GM04503 (cell line): ENCODE data around the gene DPT.

ENCODE experiments used
- DNase-seq: peaks from one replicate; pipeline ENCODE4 v3.0.0-alpha.2; 2012; ENCODE audit warnings: low read depth

DPT gene

GRCh38 chr1:168698453-168698852, 30.6 kb downstream of the DPT start:
- DNase-seq, result no peak

DNA sequence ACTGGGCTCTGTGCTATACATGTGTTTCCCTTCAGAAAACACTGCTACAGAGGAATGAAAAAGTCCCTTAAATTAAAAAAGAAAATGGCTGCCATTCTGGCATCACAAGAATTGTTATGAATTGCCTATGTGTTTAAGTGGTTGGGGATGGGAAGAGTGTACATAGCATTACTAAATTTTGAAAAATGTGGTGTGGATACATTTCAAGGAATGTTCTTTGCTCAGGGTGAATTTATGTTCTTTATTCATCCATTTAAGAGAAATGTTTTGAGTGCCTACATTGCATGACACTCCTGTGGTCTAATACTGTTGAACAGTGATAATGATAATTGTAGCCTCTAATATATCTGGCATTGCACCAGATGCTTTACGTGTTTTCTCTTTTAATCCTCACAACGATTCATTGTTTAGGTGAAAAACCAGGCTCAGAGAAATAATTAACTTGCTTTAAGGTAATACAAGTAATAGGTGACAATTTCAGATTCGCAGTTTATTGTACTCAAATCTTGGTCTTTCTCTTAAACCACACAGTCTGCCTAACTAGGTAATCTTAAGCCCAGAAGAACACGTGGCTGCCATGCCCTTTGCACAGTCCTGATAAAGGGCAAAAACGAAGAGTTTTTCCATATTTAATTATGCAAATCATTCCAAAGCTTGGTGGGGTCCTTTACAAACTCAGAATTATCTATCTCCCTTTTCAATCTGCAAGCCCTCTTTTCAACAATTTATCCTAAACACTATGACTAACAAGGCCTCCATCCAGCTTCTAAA, 31.5 kb downstream of the DPT start:
- DNase-seq, result no peak

GRCh38 chr1:168696125-168696760, 32.8 kb downstream of the DPT start:
- no peak for DNase-seq

- no peak for DNase-seq
These were observed 35.2 kb downstream of the DPT start for GRCh38 chr1:168693872-168694238.

- DNase-seq, result no peak
These were observed 35.7 kb downstream of the DPT start for GRCh38 chr1:168693197-168693871.

GRCh38 chr1:168692472-168692871, 36.5 kb downstream of the DPT start:
- no peak for DNase-seq

DNA sequence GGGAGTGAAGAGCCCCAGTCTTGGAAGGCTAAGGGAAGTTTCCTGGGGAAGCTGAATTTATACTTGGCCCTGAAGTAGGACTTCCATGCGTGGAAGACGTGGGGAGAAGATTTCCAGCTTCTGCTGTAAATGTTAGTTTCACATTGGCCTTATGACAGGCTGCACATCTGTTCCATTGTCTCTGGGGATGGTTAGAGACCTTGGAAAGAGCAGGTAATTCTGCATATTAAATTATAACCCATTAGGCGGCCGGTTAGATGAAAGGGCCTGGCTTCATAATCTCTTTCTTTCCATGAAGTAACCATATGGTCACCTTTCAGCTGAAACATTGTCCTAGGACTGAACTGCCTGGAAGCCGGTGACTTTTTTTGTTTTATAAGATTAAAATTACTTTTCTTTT, 37.5 kb downstream of the DPT start:
- DNase-seq, result no peak

DNA sequence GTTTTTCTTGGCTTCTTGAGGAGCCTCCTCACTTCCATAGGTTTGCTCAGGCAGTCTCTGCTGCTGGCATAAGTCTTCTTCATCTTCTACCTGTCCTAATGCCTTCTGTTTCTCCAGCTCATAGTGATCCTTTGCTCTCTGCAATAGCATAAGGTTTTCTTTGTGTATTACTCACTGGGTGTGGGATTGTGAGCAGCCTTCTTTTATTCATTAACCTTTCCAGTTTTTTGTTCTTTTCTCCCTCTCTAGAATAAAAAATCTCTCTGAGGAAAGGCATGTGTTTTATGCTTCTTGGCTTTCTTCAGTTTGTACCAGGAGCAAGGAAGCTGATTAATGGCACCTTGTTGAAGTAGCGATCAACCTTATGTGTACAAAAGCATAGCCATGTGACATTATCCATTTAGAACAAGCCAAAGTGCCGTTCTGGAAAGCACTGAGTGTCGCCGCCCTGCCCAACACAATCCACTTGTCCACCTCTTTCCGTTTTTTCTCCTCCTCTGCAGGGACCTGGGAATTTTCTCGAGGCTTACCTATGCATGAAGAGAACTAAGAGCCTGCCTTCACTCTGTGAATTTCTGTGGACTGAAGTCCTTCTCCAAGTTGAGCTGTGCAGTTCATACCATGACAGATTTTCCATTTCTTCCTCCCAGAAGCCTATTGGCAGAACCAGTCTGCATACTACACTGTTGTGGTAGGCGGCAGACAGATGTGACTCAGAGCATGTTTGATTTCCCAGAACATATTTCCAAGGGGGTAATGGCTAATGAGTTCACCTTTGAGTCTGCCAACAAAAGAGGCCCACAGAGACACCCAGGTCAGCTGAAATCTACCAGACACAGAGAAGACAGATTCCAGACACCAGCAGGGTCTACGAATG, 39.0 kb downstream of the DPT start:
- DNase-seq, result no peak

- no peak for DNase-seq
These were observed 39.7 kb downstream of the DPT start for GRCh38 chr1:168689327-168689657.

- DNase-seq, result no peak
These were observed 40.2 kb downstream of the DPT start for GRCh38 chr1:168688644-168689326.

DNA sequence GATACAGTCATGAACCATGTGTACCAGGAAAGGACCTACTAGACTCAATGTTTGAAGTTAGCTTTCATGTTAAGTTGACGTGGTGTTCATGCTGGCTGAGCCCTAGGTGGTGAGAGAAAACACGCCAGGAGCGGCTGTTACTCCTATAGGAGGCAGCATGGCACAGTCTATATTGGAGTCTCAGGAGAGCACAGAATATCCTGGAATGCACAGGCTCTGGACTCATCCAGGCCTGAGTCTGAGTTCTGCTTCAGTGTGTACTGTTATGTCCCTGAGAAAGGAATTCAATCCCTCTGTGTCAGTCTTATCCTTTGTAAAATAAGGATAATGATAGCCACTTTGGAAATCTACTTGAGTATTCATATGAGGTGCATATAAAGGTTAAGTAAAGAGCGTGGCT, 41.2 kb downstream of the DPT start:
- DNase-seq, result no peak

DNA sequence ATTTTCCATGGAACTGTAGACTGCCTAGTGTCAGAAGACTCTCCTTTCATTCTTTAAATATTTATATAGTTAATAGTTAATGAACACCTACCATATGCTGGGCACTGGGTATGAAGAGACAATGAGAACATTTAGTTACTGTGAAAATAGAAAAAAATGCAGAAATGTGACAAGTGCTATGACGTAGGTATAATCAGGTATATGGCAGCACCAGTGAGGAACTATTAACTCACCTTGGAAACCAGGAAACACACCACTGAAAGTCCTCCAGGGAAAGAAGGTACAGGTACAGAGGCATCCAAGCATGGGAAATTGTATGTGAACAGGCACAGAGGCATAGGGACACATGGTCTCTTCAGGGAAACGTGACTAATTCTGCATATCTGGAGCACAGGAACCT, 42.3 kb downstream of the DPT start:
- DNase-seq, result no peak

GRCh38 chr1:168683871-168684270, 45.1 kb downstream of the DPT start:
- no peak for DNase-seq

GRCh38 chr1:168676861-168677260, 52.1 kb downstream of the DPT start:
- DNase-seq, result no peak

DNA sequence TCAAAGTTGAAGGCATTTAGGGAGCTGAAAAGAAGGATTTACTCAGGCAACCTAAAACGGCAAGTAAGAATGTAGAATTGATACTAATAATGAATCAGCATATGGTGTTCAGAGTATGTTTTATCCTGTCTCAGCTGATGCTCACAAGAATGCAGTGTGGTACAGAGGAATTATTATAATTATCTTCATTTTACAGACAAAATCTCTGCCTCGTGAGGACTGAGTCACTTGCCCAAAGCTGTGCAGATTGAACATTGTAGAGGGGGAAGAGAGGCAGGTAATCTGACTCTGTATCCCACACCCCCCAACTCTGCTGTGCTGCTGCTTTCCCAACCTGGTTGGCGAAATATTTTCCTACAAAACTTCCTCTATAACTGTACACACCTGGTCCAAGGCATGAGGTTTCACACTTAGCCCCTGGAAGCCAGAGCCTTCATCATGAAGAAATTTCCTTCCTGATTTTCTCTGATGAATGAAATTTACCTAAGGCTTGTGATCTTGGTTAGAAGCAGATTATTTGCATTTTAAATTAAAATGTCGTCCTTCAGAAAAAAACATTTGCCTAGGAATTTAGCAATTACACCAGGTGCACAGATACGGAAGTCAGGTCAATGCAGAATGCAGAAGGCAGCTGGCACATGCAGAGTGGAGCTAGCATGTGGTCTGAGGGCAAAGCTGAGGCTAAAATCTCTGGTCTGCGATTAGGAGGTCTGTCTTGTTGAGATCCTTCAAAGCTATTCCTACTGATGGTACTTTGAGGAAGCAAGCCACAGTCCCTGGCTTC, 52.8 kb downstream of the DPT start:
- DNase-seq, result no peak

GRCh38 chr1:168673974-168674683, 54.9 kb downstream of the DPT start:
- no peak for DNase-seq

DNA sequence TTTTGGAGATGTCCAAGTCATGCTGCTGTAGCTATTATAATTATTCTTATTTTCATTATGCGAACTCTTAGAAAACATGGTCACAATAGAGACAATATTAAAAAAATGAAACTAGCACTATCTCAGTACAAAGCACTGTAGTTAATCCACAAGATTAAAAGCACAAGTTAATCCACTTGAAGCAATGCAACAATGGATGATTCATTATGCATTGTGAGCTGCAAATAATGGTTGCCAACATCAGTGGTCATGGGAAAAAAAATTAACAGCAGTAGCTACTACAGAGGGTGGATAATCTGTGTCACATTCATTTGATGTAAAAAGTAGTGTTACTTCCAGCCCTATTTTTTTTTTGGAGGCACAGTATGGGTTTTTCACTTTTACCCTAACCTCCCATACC, 56.7 kb downstream of the DPT start:
- DNase-seq, result no peak

- no peak for DNase-seq
These were observed 57.2 kb downstream of the DPT start for GRCh38 chr1:168671782-168672181.

GRCh38 chr1:168665975-168666374, 63.0 kb downstream of the DPT start:
- no peak for DNase-seq

- no peak for DNase-seq
These were observed 64.8 kb downstream of the DPT start for GRCh38 chr1:168664069-168664834.
